ENCODE measurements around the gene POFUT1.
A peak's percentile ranks its signal among the peaks of the same experiment; 100 is the strongest.

POFUT1 gene

DNA sequence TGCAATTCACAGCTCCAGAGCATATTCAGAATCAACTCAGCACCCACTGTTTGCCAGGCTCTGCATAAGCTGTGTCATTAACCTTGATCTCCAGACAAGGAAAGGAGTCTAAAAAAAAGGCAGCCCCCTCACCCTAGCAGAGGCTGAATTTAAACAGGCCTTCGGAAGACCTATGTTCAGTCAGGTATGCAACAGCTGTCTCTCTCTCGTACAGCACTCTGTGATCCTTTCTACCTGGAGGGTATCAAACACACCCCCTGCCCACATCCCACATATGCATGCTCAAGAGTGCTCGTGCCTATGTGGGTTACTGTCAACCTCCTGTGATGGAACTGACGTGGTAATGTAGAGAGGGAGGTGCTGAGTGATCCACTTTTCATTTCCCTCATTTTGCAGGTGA lies 8.7 kb upstream of the POFUT1 start:
- TF ChIP-seq, protein P1, sequence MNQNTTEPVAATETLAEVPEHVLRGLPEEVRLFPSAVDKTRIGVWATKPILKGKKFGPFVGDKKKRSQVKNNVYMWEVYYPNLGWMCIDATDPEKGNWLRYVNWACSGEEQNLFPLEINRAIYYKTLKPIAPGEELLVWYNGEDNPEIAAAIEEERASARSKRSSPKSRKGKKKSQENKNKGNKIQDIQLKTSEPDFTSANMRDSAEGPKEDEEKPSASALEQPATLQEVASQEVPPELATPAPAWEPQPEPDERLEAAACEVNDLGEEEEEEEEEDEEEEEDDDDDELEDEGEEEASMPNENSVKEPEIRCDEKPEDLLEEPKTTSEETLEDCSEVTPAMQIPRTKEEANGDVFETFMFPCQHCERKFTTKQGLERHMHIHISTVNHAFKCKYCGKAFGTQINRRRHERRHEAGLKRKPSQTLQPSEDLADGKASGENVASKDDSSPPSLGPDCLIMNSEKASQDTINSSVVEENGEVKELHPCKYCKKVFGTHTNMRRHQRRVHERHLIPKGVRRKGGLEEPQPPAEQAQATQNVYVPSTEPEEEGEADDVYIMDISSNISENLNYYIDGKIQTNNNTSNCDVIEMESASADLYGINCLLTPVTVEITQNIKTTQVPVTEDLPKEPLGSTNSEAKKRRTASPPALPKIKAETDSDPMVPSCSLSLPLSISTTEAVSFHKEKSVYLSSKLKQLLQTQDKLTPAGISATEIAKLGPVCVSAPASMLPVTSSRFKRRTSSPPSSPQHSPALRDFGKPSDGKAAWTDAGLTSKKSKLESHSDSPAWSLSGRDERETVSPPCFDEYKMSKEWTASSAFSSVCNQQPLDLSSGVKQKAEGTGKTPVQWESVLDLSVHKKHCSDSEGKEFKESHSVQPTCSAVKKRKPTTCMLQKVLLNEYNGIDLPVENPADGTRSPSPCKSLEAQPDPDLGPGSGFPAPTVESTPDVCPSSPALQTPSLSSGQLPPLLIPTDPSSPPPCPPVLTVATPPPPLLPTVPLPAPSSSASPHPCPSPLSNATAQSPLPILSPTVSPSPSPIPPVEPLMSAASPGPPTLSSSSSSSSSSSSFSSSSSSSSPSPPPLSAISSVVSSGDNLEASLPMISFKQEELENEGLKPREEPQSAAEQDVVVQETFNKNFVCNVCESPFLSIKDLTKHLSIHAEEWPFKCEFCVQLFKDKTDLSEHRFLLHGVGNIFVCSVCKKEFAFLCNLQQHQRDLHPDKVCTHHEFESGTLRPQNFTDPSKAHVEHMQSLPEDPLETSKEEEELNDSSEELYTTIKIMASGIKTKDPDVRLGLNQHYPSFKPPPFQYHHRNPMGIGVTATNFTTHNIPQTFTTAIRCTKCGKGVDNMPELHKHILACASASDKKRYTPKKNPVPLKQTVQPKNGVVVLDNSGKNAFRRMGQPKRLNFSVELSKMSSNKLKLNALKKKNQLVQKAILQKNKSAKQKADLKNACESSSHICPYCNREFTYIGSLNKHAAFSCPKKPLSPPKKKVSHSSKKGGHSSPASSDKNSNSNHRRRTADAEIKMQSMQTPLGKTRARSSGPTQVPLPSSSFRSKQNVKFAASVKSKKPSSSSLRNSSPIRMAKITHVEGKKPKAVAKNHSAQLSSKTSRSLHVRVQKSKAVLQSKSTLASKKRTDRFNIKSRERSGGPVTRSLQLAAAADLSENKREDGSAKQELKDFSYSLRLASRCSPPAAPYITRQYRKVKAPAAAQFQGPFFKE (tag by site-specific recombination; IDR thresholded peaks at IDR 0.05; ENCODE audit: borderline replicate concordance), result no peak
- no peak overlapping the region for H3K4me3 ChIP-seq (ENCODE audit: low read depth, low read length)
- ChIA-PET CTCF (no interaction called here), POLR2A (no interaction called here)
- H3K9me3 ChIP-seq (ENCODE audit: control insufficient read depth, insufficient read depth, low read depth, low read length), result no peaks in the 10 kb centered on the region
- no peaks in the 10 kb centered on the region for H3K4me1 ChIP-seq (ENCODE audit: control insufficient read depth, insufficient read depth, low read length)
- no peak overlapping the region for H3K27ac ChIP-seq (ENCODE audit: extremely low read depth, low read depth, low read length)
- peaks cover 30 to 97% of the 10 kb centered on the region in 2 experiments for H3K36me3 ChIP-seq (ENCODE audit: control insufficient read depth in 2 of 2, insufficient read depth in 1 of 2, low read length in 2 of 2)

DNA sequence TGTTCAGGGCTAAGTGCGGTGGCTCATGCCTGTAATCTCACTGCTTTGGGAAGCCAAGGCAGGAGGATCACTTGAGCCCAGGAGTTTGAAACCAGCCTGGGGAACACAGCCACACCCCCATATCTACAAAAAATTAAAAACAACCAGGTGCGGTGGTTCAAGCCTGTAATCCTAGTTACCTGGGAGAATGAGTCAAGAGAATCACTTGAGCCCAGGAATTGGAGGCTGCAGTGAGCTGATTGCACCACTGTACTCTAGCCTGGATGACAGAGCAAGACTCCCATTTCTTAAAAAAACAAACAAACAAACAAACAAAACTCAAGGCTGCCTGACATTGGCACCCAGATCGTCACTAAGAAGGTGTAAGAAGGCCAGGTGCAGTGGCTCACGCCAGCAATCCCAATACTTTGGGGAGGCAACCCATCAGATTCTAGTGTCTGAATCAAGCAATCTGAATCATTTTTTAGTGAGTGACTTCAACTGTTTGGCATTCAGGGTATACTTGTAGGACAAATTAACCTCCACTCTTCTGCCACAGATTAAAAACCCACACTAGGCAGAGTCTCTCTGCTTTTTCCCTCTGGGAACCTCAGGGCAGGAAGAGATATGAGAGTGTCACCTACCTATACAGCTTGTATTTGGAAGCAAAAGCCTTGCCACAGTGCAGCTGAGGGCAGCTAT lies 6.2 kb upstream of the POFUT1 start:
- TF ChIP-seq HOXD13 (CRISPR knock-in tag; IDR thresholded peaks at IDR 0.05; ENCODE audit: borderline replicate concordance), result no peak
- TF ChIP-seq ZXDB (tag by site-specific recombination; IDR thresholded peaks at IDR 0.05), result no peak
- no peaks in the 10 kb centered on the region for H3K9me3 ChIP-seq (ENCODE audit: control insufficient read depth, insufficient read depth, low read depth, low read length)
- ChIA-PET CTCF (no interaction called here), POLR2A (no interaction called here)
- H3K27ac ChIP-seq (ENCODE audit: extremely low read depth, low read depth, low read length), result no peak overlapping the region
- peaks cover 30 to 92% of the 10 kb centered on the region in 2 experiments for H3K36me3 ChIP-seq (ENCODE audit: control insufficient read depth in 2 of 2, insufficient read depth in 1 of 2, low read length in 2 of 2)
- H3K4me3 ChIP-seq (ENCODE audit: low read depth, low read length), result no peak overlapping the region
- H3K4me1 ChIP-seq (ENCODE audit: control insufficient read depth, insufficient read depth, low read length), result peaks cover 6% of the 10 kb centered on the region; the same call in 1 of the 2 replicates

DNA sequence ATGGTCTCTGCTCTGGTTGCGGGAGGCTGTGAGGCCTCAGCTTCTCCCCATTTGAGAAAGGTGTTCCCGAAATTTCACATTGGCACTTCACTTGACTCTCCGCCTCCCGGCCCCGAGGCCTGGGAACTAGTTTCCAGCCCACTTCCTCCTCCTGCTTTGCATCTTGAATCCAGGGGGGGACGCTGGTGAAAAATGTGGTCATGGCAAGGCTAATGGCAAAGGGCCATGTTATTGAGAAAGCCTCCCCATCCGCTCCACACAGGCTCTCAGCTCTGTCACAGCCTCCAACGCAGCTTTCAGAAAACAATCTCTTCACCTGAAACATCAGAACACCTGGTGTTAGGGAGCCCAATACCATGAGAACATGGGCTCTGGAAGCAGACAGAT lies 5.7 kb upstream of the POFUT1 start:
- H3K4me3 ChIP-seq (ENCODE audit: low read depth, low read length), result no peak overlapping the region
- CTCF ChIA-PET, result no interaction called here
- peaks cover 30 to 86% of the 10 kb centered on the region in 2 experiments for H3K36me3 ChIP-seq (ENCODE audit: control insufficient read depth in 2 of 2, insufficient read depth in 1 of 2, low read length in 2 of 2)

DNA sequence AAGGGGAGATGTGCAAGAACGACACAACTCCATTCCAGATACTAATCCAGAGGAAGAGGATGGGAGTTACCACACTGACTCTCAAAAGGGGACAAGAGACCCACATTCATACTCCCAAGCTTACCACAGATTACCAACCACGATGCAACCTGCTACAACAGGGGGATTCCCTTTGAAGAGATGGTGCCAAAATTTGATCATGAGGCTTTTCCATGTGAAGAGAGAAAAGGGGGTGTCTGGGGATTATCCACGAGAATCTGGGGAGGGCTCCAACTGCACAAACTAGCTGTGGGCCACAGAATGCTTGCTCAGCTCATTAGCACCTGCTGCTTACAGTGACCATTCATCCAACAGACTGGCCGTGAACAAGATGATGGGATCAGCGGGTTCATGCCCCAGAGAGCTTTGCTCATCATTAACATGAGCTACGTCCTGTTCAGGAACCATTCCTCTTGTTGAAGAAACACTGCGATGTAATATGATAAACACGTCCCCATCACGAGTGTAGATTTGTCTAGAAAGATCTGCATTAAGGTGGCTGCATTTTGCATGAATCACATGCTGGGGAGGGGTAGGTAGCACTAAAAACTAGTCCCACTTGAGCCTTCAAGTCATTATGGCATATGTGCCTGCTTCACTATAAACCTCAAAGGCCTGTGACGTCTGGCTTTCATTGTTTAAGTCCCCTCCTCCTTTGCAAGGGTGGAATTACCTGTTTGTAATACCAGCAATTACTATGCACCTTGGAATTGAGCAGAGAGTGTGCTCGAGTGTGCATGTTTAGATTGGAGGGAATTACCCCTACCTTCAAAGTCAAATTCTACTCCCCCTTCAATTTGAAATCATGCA lies 4.1 kb upstream of the POFUT1 start:
- Histone ChIP-seq H3K4me3 (ENCODE audit: low read depth, low read length) (no peak overlapping the region), H3K4me1 (ENCODE audit: control insufficient read depth, insufficient read depth, low read length) (peaks cover 6% of the 10 kb centered on the region; the same call in 1 of the 2 replicates), H3K9me3 (ENCODE audit: control insufficient read depth, insufficient read depth, low read depth, low read length) (no peaks in the 10 kb centered on the region), H3K27ac (ENCODE audit: extremely low read depth, low read depth, low read length) (no peak overlapping the region), H3K36me3 (ENCODE audit: control insufficient read depth in 2 of 2, insufficient read depth in 1 of 2, low read length in 2 of 2) (peaks cover 25 to 70% of the 10 kb centered on the region in 2 experiments)
- ChIA-PET POLR2A (no interaction called here), CTCF (no interaction called here)
- TF ChIP-seq ZFP3 (tag by site-specific recombination; IDR thresholded peaks at IDR 0.05; ENCODE audit: low read depth) (no peak), TRIM28 (IDR thresholded peaks at IDR 0.05; ENCODE audit: borderline replicate concordance, low read length) (no peak), SP7 (tag by site-specific recombination; IDR thresholded peaks at IDR 0.05) (peak; percentile 62; the same call in 1 of the 2 replicates)
- TF ChIP-seq, protein P2, sequence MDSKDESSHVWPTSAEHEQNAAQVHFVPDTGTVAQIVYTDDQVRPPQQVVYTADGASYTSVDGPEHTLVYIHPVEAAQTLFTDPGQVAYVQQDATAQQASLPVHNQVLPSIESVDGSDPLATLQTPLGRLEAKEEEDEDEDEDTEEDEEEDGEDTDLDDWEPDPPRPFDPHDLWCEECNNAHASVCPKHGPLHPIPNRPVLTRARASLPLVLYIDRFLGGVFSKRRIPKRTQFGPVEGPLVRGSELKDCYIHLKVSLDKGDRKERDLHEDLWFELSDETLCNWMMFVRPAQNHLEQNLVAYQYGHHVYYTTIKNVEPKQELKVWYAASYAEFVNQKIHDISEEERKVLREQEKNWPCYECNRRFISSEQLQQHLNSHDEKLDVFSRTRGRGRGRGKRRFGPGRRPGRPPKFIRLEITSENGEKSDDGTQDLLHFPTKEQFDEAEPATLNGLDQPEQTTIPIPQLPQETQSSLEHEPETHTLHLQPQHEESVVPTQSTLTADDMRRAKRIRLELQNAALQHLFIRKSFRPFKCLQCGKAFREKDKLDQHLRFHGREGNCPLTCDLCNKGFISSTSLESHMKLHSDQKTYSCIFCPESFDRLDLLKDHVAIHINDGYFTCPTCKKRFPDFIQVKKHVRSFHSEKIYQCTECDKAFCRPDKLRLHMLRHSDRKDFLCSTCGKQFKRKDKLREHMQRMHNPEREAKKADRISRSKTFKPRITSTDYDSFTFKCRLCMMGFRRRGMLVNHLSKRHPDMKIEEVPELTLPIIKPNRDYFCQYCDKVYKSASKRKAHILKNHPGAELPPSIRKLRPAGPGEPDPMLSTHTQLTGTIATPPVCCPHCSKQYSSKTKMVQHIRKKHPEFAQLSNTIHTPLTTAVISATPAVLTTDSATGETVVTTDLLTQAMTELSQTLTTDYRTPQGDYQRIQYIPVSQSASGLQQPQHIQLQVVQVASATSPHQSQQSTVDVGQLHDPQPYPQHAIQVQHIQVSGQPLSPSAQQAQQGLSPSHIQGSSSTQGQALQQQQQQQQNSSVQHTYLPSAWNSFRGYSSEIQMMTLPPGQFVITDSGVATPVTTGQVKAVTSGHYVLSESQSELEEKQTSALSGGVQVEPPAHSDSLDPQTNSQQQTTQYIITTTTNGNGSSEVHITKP (tag by site-specific recombination; IDR thresholded peaks at IDR 0.05), result peak; percentile 43; the same call in 1 of the 2 replicates

More for the DNA sequence above, 5.7 kb upstream of the POFUT1 start:
- Histone ChIP-seq H3K27ac (ENCODE audit: extremely low read depth, low read depth, low read length) (no peak overlapping the region), H3K4me1 (ENCODE audit: control insufficient read depth, insufficient read depth, low read length) (peaks cover 6% of the 10 kb centered on the region; the same call in 1 of the 2 replicates), H3K9me3 (ENCODE audit: control insufficient read depth, insufficient read depth, low read depth, low read length) (no peaks in the 10 kb centered on the region)
- TF ChIP-seq ZNF2 (tag by site-specific recombination; IDR thresholded peaks at IDR 0.05), result no peak
- TF ChIP-seq ZNF394 (tag by site-specific recombination; IDR thresholded peaks at IDR 0.05; ENCODE audit: borderline replicate concordance), result peak; percentile 38; the same call in 1 of the 2 replicates
- POLR2A ChIA-PET, result no interaction called here
